Measurements from ENCODE around the gene FAM171A1. TPM values are rescaled to one million over a fixed set of nuclear protein-coding genes. Genes with fewer than 3 reads are reported as not detected.
A peak's percentile ranks its signal among the peaks of the same experiment; 100 is the strongest.

The FAM171A1 gene
- total and polyA plus RNA-seq, 7 experiments from 2014 or later = 3.2 to 14.5 (median 7.2) TPM

DNA sequence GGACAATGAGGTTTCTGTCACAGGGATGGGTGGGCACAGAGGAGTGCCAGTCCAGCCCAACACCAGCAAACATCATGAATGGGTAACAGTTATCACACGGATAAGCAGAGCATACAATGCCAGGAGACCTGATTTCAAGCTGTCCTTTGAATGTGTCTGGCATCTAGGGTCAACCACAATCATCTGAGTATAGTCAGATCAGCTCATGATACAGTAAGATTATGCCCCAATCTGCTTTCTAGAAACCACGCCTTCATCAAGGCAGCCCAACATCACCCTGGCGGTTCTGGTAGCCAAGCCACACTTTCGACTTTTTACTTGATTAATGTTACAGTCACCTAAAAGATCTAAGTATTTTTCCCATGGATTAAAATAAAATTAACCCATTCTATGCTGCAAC lies 10.5 kb downstream of the FAM171A1 start:
- no peak overlapping the region for H3K27ac Mint-ChIP-seq
- H3K9me3 Mint-ChIP-seq = peaks cover 0 to 5% (median 0%) of the 10 kb centered on the region in 11 donors
- ATAC-seq (no peak), DNase-seq (no peak)
- Histone ChIP-seq H3K27me3 (ENCODE audit: control insufficient read depth in 2 of 2, insufficient read depth in 2 of 2, low read length in 2 of 2) (no peaks in the 10 kb centered on the region), H3K27ac (ENCODE audit: low read depth, low read length) (no peak overlapping the region), H3K4me3 (ENCODE audit: low read length) (no peak overlapping the region), H3K9me3 (ENCODE audit: control insufficient read depth in 2 of 3, low read length in 3 of 3) (no peaks in the 10 kb centered on the region), H3K4me1 (ENCODE audit: control insufficient read depth in 2 of 2, insufficient read depth in 2 of 2, low read length in 2 of 2) (no peaks in the 10 kb centered on the region), H3K36me3 (ENCODE audit: control insufficient read depth in 2 of 3, insufficient read depth in 3 of 3, low read length in 3 of 3) (no peaks in the 10 kb centered on the region)
- CTCF ChIA-PET = no interaction called here
- peaks cover 0 to 7% (median 4%) of the 10 kb centered on the region in 5 donors for H3K36me3 Mint-ChIP-seq
- no peak overlapping the region for H3K4me3 Mint-ChIP-seq
- POLR2A ChIA-PET = no interaction called here
- peaks cover 4 to 50% (median 7%) of the 10 kb centered on the region in 5 donors for H3K27me3 Mint-ChIP-seq
- intact Hi-C loops (cut with micrococcal nuclease) = no loop called here
- peaks cover 0 to 4% (median 2%) of the 10 kb centered on the region in 7 donors for H3K4me1 Mint-ChIP-seq

DNA sequence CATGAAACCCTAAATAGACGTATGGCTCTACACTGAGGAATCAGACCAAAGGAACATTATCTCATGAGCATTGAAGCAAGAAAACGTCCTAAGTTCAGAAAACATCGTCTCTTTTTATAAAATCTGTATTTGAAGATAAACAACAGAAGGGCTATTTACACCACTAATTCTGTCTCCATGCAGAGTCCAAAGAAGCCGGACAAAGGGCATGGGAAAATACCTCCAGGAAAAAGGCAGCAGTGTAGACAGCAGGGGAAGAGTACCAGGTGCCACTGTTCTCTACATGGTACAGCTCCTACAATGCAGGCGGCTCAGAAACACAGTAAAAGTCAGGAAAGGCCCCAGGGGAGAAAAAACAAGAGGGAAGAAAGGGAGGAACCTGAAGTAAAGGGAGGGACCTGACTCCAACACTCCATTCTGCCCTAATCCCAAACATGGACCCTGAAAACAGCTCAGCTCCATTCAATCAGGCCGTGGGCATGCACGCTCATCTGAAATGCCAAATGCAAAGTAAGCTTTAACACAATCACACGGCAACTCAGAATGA lies 17.5 kb downstream of the FAM171A1 start:
- no peak overlapping the region for H3K4me3 ChIP-seq (ENCODE audit: low read length)
- no peaks in the 10 kb centered on the region for H3K4me1 ChIP-seq (ENCODE audit: control insufficient read depth in 2 of 2, insufficient read depth in 2 of 2, low read length in 2 of 2)
- POLR2A ChIA-PET = no interaction called here
- CTCF ChIA-PET = no interaction called here
- peaks cover 0 to 7% (median 0%) of the 10 kb centered on the region in 5 donors for H3K36me3 Mint-ChIP-seq
- H3K4me3 Mint-ChIP-seq = no peak overlapping the region
- no peaks in the 10 kb centered on the region for H3K9me3 ChIP-seq (ENCODE audit: control insufficient read depth in 2 of 3, low read length in 3 of 3)
- no peaks in the 10 kb centered on the region for H3K27me3 ChIP-seq (ENCODE audit: control insufficient read depth in 2 of 2, insufficient read depth in 2 of 2, low read length in 2 of 2)
- ATAC-seq = no peak
- DNase-seq = no peak
- H3K36me3 ChIP-seq (ENCODE audit: control insufficient read depth in 2 of 3, insufficient read depth in 3 of 3, low read length in 3 of 3) = no peaks in the 10 kb centered on the region
- H3K4me1 Mint-ChIP-seq = peaks cover 0 to 10% (median 3%) of the 10 kb centered on the region in 7 donors
- intact Hi-C loops (cut with micrococcal nuclease) = no loop called here
- no peak overlapping the region for H3K27ac ChIP-seq (ENCODE audit: low read depth, low read length)
- no peaks in the 10 kb centered on the region for H3K9me3 Mint-ChIP-seq
- H3K27ac Mint-ChIP-seq = no peak overlapping the region
- H3K27me3 Mint-ChIP-seq = peaks cover 9 to 26% (median 11%) of the 10 kb centered on the region in 5 donors

DNA sequence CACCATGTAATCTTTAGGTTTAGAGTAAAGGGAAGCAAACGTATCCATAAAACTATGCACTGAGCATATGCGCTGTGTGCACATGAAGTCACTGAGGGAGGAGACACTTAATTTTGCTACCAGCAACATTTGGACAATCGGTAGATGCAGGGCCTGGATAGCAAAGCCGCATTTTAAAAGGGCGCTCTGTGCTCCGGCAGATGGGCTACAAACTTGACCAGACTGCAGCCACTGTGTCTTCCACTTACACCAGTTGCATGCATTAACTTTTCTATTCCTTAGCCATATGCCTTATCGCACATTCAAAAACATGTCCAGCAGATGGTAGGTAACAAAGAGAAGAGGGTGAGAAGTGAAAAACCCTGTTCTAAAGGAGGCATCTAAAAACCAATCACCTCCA lies 18.3 kb downstream of the FAM171A1 start:
- H3K4me1 ChIP-seq (ENCODE audit: control insufficient read depth in 2 of 2, insufficient read depth in 2 of 2, low read length in 2 of 2) = no peaks in the 10 kb centered on the region
- Mint-ChIP-seq H3K4me1 (peaks cover 0 to 10% (median 3%) of the 10 kb centered on the region in 7 donors), H3K27me3 (peaks cover 9 to 26% (median 11%) of the 10 kb centered on the region in 5 donors), H3K9me3 (no peaks in the 10 kb centered on the region), H3K27ac (no peak overlapping the region), H3K4me3 (no peak overlapping the region), H3K36me3 (peaks cover 0 to 7% (median 0%) of the 10 kb centered on the region in 5 donors)
- ChIA-PET POLR2A (no interaction called here), CTCF (no interaction called here)
- intact Hi-C loops (cut with micrococcal nuclease) = no loop called here
- no peak for ATAC-seq
- H3K27ac ChIP-seq (ENCODE audit: low read depth, low read length) = no peak overlapping the region
- H3K27me3 ChIP-seq (ENCODE audit: control insufficient read depth in 2 of 2, insufficient read depth in 2 of 2, low read length in 2 of 2) = no peaks in the 10 kb centered on the region
- no peaks in the 10 kb centered on the region for H3K36me3 ChIP-seq (ENCODE audit: control insufficient read depth in 2 of 3, insufficient read depth in 3 of 3, low read length in 3 of 3)
- H3K9me3 ChIP-seq (ENCODE audit: control insufficient read depth in 2 of 3, low read length in 3 of 3) = no peaks in the 10 kb centered on the region
- H3K4me3 ChIP-seq (ENCODE audit: low read length) = no peak overlapping the region
- DNase-seq = no peak

DNA sequence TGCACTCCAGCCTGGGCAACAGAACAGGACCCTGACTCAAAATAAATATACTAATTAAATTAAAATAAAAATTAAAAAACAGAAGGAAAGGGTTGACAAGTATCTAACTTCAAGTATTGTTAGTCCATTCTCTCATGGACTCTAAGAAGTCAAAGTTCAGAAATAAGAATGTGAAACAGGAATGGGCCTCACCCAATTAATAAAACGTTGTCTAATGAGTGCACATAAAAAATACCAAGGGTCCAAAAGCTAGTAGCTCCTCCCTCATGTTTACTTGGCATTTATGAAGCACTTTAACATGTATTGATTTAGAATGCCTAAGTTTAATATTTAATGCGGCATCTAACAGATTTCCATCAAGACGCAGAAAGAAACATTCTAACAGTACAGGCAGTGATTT lies 18.9 kb downstream of the FAM171A1 start:
- intact Hi-C loops (cut with micrococcal nuclease) = no loop called here
- no peaks in the 10 kb centered on the region for H3K4me1 ChIP-seq (ENCODE audit: control insufficient read depth in 2 of 2, insufficient read depth in 2 of 2, low read length in 2 of 2)
- Mint-ChIP-seq H3K27ac (no peak overlapping the region), H3K27me3 (peaks cover 5 to 22% (median 11%) of the 10 kb centered on the region in 5 donors), H3K4me1 (peaks cover 0 to 10% (median 3%) of the 10 kb centered on the region in 7 donors), H3K36me3 (peaks cover 0 to 7% (median 0%) of the 10 kb centered on the region in 5 donors), H3K9me3 (no peaks in the 10 kb centered on the region), H3K4me3 (no peak overlapping the region)
- no peaks in the 10 kb centered on the region for H3K36me3 ChIP-seq (ENCODE audit: control insufficient read depth in 2 of 3, insufficient read depth in 3 of 3, low read length in 3 of 3)
- H3K27ac ChIP-seq (ENCODE audit: low read depth, low read length) = no peak overlapping the region
- POLR2A ChIA-PET = no interaction called here
- ATAC-seq (no peak), DNase-seq (no peak)
- H3K9me3 ChIP-seq (ENCODE audit: control insufficient read depth in 2 of 3, low read length in 3 of 3) = no peaks in the 10 kb centered on the region
- no peaks in the 10 kb centered on the region for H3K27me3 ChIP-seq (ENCODE audit: control insufficient read depth in 2 of 2, insufficient read depth in 2 of 2, low read length in 2 of 2)
- CTCF ChIA-PET = no interaction called here
- no peak overlapping the region for H3K4me3 ChIP-seq (ENCODE audit: low read length)

DNA sequence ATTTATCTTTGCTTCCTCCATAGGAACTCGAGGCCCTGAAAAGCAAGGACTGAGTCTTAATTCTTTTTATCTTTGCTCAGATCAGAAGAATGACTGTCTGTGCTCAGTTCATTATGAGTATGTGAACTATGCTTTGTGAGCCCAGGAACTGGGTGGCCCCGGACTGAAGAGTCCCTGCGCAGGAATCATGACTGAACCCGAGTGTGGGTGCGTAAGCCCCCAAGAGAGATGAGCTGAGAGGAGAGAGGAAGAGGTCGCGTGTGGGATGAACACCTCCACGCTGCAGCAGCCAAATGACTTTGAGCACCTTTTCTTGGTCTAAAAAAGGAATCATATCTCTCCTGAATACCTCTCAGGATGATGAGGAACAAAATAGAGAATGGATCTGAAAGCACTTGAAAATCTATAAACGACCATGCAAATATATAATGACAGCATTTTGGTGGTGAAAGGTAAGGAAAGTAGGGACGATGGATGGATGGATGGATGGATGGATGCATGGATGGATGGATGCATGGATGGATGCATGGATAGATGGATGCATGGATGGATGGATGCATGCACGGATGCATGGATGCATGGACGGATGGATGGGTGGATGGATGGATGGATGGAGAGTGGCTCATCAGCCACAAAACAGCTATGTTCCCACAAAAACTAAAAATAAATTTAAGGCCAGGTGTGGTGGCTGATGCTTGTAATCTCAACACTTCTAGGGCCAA lies 19.8 kb downstream of the FAM171A1 start:
- H3K27me3 Mint-ChIP-seq = peaks cover 5 to 24% (median 11%) of the 10 kb centered on the region in 5 donors
- peaks cover 0 to 10% (median 3%) of the 10 kb centered on the region in 7 donors for H3K4me1 Mint-ChIP-seq
- Histone ChIP-seq H3K4me1 (ENCODE audit: control insufficient read depth in 2 of 2, insufficient read depth in 2 of 2, low read length in 2 of 2) (no peaks in the 10 kb centered on the region), H3K27me3 (ENCODE audit: control insufficient read depth in 2 of 2, insufficient read depth in 2 of 2, low read length in 2 of 2) (no peaks in the 10 kb centered on the region), H3K27ac (ENCODE audit: low read depth, low read length) (no peak overlapping the region), H3K9me3 (ENCODE audit: control insufficient read depth in 2 of 3, low read length in 3 of 3) (no peaks in the 10 kb centered on the region), H3K4me3 (ENCODE audit: low read length) (no peak overlapping the region), H3K36me3 (ENCODE audit: control insufficient read depth in 2 of 3, insufficient read depth in 3 of 3, low read length in 3 of 3) (no peaks in the 10 kb centered on the region)
- ChIA-PET POLR2A (no interaction called here), CTCF (no interaction called here)
- ATAC-seq (no peak), DNase-seq (no peak)
- H3K4me3 Mint-ChIP-seq = peak overlapping the region in 1 of 10 donors; percentile 40
- no peak overlapping the region for H3K27ac Mint-ChIP-seq
- intact Hi-C loops (cut with micrococcal nuclease) = no loop called here
- no peaks in the 10 kb centered on the region for H3K9me3 Mint-ChIP-seq
- H3K36me3 Mint-ChIP-seq = peaks cover 0 to 7% (median 0%) of the 10 kb centered on the region in 5 donors

DNA sequence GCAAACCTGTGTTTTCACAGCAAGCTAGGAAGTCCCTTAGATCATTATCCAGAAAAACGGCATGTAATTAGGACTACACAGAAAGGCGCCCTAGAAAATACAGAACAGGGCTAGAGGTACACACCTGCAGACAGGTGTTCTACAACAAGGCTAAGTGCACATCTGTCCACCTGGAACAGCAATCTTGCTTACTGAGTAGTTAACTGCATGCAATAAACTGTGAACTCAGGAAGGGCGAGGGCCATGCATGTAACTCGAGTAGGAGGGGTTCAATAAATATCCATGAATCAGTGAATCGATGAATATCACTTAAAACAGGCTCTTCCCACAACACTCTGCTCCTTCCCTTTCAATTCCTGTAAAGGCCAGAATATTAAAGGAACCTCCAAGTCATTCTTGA lies 22.0 kb downstream of the FAM171A1 start:
- Mint-ChIP-seq H3K27me3 (peaks cover 5 to 26% (median 11%) of the 10 kb centered on the region in 5 donors), H3K4me3 (peak overlapping the region in 1 of 10 donors; percentile 41), H3K27ac (no peak overlapping the region), H3K36me3 (peaks cover 0 to 7% (median 0%) of the 10 kb centered on the region in 5 donors), H3K4me1 (peaks cover 0 to 14% (median 5%) of the 10 kb centered on the region in 7 donors), H3K9me3 (no peaks in the 10 kb centered on the region)
- H3K4me3 ChIP-seq (ENCODE audit: low read length) = no peak overlapping the region
- no peak for DNase-seq
- H3K27ac ChIP-seq (ENCODE audit: low read depth, low read length) = no peak overlapping the region
- intact Hi-C loops (cut with micrococcal nuclease) = no loop called here
- POLR2A ChIA-PET = no interaction called here
- H3K27me3 ChIP-seq (ENCODE audit: control insufficient read depth in 2 of 2, insufficient read depth in 2 of 2, low read length in 2 of 2) = no peaks in the 10 kb centered on the region
- no peak for ATAC-seq
- H3K36me3 ChIP-seq (ENCODE audit: control insufficient read depth in 2 of 3, insufficient read depth in 3 of 3, low read length in 3 of 3) = no peaks in the 10 kb centered on the region
- H3K9me3 ChIP-seq (ENCODE audit: control insufficient read depth in 2 of 3, low read length in 3 of 3) = no peaks in the 10 kb centered on the region
- CTCF ChIA-PET = no interaction called here
- no peaks in the 10 kb centered on the region for H3K4me1 ChIP-seq (ENCODE audit: control insufficient read depth in 2 of 2, insufficient read depth in 2 of 2, low read length in 2 of 2)

DNA sequence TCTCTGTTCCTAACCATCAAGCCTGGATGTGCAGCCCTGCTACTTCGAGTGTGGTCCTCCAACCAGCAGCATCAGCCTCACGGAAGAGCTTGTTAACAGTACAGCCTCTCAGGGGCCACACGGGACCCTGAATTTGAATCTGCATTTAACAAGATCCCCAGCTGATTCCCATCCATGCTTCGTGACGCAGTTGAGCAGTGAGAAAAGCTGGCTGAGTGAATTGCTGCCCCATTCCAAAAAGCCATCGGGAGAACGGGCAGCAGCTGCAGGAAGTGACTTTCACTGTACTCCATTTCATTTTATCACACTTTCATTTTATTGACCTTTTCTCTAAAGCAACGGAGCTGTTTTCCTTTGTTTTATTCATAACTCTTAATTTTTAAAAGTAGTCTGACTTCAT lies 22.5 kb downstream of the FAM171A1 start:
- no peak overlapping the region for H3K4me3 ChIP-seq (ENCODE audit: low read length)
- intact Hi-C loops (cut with micrococcal nuclease) = no loop called here
- POLR2A ChIA-PET = no interaction called here
- no peaks in the 10 kb centered on the region for H3K27me3 ChIP-seq (ENCODE audit: control insufficient read depth in 2 of 2, insufficient read depth in 2 of 2, low read length in 2 of 2)
- Mint-ChIP-seq H3K27me3 (peaks cover 5 to 26% (median 11%) of the 10 kb centered on the region in 5 donors), H3K27ac (no peak overlapping the region), H3K4me1 (peaks cover 0 to 14% (median 5%) of the 10 kb centered on the region in 7 donors), H3K36me3 (peaks cover 0 to 7% (median 0%) of the 10 kb centered on the region in 5 donors), H3K9me3 (no peaks in the 10 kb centered on the region), H3K4me3 (peak overlapping the region in 1 of 10 donors; percentile 41)
- ATAC-seq = no peak
- no peaks in the 10 kb centered on the region for H3K4me1 ChIP-seq (ENCODE audit: control insufficient read depth in 2 of 2, insufficient read depth in 2 of 2, low read length in 2 of 2)
- H3K36me3 ChIP-seq (ENCODE audit: control insufficient read depth in 2 of 3, insufficient read depth in 3 of 3, low read length in 3 of 3) = no peaks in the 10 kb centered on the region
- CTCF ChIA-PET = no interaction called here
- no peaks in the 10 kb centered on the region for H3K9me3 ChIP-seq (ENCODE audit: control insufficient read depth in 2 of 3, low read length in 3 of 3)
- no peak overlapping the region for H3K27ac ChIP-seq (ENCODE audit: low read depth, low read length)
- DNase-seq = no peak
